RWPE1 (cell line): ENCODE data around the gene C3orf20.

ENCODE experiments used
- CTCF ChIA-PET: fragments of 350-600 bp; sonication (Branson Sonifier 250); formaldehyde crosslinking; extraction: SDS; loops from one replicate; lab custom pipeline; 2021; lab: Yijun Ruan, JAX
- POLR2A ChIA-PET: fragments of 400-600 bp; formaldehyde crosslinking; extraction: SDS; loops from one replicate; lab custom pipeline; 2020; ENCODE audit warnings: antibody characterized with exemption; ENCODE audit not compliant: low non-redundant PET; lab: Yijun Ruan, JAX
- DNase-seq: peaks from one replicate; pipeline ENCODE4 v3.0.0; 2012; ENCODE audit warnings: low spot score
- H3K27ac ChIP-seq: fragments of 450-650 bp; 2 replicates; pipeline ENCODE4 v1.5.1; 2017
- CTCF ChIP-seq: fragments of 450-650 bp; conservative IDR thresholded peaks from 2 replicates; pipeline ENCODE4 v1.5.1; 2017; ENCODE audit warnings: low read depth, mild to moderate bottlenecking

C3orf20 gene

GRCh38 chr3:14820156-14820555, 145.2 kb downstream of the C3orf20 start:
- POLR2A ChIA-PET, result no interaction called here
- CTCF ChIA-PET, result no interaction called here
- no peak for TF ChIP-seq CTCF
- H3K27ac ChIP-seq, result no peak overlapping the region
- DNase-seq, result no peak

GRCh38 chr3:14821151-14821550, 146.2 kb downstream of the C3orf20 start:
- TF ChIP-seq CTCF, result no peak

GRCh38 chr3:14822134-14822533, 147.2 kb downstream of the C3orf20 start:
- POLR2A ChIA-PET, result no interaction called here
- no peak for DNase-seq
- no peak overlapping the region for H3K27ac ChIP-seq
- CTCF ChIA-PET, result no interaction called here
- TF ChIP-seq CTCF, result no peak

More at GRCh38 chr3:14821151-14821550, 146.2 kb downstream of the C3orf20 start:
- H3K27ac ChIP-seq, result no peak overlapping the region
- CTCF ChIA-PET, result interaction anchor here (0.7 kb wide), 1 partner anchor 92 kb away, joined by 3 read pairs; no protein-coding TSS in a partner anchor
- no peak for DNase-seq
- POLR2A ChIA-PET, result no interaction called here
